H54 (cell line): ENCODE results near the gene SPON2.

ENCODE experiments used
- DNase-seq: peaks from one replicate; pipeline ENCODE4 v3.0.0; 2011; ENCODE audit warnings: low spot score, mixed read lengths; ENCODE audit not compliant: insufficient read length
- FAIRE-seq: peaks from 3 replicates; lab custom pipeline; 2011; peaks lifted over from hg19 to GRCh38; lab: Jason Lieb, UNC
- POLR2A ChIP-seq: IDR thresholded peaks from 2 replicates; pipeline ENCODE4 v1.6.1; 2011; ENCODE audit warnings: low read depth, mild to moderate bottlenecking, low read length

Gene SPON2

DNA sequence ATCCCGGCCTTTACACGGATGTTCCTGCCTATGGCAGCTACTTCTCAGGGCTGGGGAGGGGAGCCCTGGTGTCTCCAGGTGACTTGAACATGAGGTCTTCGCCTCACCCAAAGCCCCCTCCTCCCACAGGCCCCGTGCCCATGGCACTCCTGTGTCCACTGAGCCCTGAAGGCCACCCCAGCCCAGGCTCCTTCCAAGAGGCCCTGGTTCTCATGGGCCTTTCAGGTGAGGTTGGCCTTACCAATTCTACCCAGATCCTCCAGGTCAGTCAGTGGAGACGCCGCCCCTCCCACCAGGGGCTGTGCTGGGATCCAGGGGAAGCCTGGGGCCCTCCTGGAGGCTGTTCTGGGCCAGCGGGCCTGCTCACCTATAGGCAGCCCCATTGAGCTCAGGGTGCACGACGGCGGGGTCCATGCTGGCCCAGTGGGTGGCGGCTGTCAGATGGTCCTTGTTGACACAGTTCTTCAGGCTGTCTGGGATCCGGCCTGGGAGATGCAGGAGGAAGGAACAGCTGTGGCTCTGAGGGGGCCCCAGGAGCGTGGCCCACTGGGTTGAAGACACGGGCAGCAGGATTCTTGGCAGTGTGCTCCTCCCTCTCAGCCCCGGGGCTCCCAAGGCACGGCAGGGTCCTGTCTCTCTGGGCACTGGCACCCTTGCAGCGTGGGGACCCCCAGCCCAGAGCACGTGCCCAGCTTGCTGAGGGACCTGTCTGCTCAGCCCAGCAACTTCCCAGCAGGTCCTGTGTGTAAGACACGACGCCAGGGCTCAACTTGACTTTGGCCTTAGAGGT lies 40.4 kb upstream of the SPON2 start:
- FAIRE-seq (no peak), DNase-seq (no peak)
- TF ChIP-seq POLR2A, result no peak

DNA sequence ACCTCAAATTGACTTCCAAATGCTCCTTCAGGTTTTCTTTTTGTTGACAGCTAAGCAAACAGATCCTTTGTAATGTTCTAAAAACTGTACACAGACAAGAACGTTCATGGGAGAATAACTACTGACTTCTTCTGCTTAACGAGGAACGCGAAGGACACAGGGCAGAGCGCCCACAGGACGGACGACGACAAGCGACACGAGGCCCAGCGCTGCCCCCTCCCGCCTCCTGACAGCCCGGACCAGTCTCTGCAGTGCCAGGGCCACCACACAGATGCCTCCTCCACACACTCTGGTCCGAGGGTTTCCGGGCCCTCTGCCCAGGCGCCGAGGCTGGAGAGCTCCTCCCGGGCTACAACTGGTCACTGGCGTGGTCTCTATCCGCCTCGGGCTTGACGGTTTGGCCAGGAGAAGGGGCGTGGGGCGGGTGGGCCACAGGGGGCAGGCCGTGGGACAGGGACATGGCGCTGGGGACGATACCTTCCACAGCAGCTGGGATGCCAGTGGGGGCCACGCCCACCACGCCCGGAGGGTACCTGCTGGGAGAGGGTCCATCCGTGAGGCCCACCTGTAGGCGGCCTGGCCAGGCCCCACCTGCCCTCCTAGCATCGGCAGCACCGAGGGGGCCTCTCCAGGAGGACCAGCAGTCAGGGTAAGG lies 39.6 kb upstream of the SPON2 start:
- FAIRE-seq (no peak), DNase-seq (no peak)
- TF ChIP-seq POLR2A, result no peak

DNA sequence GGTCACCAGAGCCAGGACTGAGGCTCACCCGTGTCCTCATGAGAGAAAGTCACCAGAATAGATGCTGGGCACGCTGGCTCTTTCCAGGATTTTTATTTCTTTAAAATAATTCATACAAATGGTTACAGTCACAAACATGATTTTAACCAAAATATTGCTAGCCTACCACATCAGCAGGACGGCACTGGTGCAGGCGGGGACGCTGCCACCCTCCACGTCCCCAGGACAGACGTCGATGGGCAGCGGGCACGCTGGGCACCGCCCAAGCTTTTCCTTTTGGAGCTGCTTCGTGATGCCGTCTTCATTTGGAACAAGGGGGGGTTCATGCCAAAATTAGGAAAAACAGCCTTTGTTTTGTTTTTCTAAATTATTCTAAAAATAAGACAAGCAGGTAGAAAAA lies 39.0 kb upstream of the SPON2 start:
- no peak for FAIRE-seq
- no peak for DNase-seq
- no peak for TF ChIP-seq POLR2A

DNA sequence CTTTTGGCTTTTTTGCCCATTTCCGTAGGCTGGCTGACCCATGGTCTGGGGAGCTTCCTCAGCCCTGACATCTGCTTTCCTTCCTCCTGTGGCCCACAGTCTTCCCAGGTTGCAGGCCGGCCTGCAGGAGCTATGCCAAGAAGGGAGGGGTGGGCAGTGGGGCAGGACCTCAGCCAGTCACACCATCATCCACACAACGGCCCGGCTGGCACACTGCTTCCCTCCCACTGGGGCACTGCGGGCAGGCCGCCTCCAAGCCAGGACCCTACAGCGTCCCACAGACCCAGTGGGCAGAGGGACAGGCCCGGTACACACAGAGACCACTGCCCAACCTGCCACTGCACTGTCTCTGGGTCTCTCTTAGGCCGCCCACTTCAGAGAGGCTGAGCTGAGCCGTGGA lies 38.6 kb upstream of the SPON2 start:
- FAIRE-seq (no peak), DNase-seq (no peak)
- no peak for TF ChIP-seq POLR2A

DNA sequence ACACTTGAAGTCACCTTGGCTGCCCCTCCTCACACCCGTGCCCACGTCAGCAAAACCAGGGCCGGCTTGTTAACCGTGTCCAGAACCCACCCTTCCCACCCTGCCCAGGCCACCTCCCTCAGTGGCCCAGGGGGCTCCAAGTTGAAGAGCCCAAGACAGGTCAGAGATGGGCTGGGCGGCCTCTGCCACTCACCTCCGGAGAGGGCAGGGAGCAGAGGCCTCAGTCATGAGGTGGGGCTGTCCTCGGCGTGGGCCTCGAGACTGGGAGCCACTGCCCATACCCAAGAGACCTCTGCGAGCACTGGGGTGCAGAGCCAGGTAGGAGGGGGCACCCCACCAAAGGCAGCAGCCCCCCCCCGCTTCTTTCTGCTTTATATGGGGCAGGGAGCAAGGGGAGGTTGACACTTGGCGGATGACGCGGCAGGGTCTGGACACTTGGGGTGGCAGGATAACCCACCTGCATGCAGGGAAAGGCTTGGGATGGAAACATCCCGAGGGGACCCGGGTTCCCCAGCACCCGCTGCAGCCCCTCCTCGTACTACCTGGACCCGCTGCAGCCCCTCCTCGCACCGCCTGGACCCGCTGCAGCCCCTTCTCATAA lies 38.0 kb upstream of the SPON2 start:
- no peak for FAIRE-seq
- TF ChIP-seq POLR2A, result no peak
- no peak for DNase-seq

DNA sequence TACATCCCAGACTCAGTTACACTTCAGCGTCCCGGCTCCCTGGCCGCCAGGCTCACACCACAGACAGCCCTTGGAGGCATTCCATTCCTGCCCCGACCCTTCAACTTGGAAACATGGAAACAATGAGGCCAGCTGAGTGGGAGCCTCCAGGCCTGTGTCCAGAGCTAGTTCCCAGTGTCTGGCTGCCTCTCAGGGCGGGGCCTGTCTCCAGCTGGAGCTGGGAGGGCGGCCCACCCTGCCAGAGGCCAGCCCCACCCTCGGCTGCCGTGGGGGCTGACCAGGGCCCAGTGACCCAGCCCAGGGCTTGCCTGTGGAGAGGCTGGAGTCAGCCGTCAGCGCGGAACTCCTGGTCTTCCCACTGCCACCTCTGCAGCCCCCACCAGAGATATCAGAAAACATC lies 37.4 kb upstream of the SPON2 start:
- TF ChIP-seq POLR2A, result no peak
- no peak for FAIRE-seq
- DNase-seq, result no peak

DNA sequence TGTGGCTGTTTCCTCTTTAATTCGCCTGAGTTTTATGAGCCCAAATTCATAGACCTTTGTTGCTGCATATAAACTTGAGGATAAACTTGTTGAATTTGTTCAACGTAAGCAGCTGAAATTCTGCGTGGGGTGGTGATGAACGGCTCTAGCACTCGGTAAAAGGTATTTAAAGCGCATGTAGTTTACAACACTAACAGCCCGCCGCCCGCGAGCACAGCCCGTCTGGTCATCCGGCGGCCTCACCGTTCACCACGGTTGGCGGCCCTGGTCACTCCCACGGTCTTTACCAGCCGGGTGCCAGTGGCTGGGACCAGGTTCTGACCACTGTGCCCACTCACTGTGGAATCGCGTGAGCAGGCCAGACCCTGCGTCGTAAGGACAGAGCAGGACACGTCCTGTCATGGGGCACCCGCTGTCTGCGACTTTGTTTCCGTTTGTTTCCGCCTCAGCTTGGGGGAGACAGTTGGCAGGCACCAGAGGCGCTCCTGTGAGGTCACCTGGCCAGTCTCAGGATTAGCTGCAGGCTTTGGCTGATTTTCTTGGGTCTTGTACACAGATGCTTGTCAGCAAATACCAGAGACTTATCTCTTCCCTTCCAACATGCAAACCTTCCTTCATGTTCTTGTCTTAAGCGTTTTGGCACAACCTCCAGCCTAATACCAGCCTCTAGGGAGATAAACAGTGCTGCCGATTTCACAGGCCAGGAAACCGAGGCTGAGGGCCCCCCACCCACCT lies 36.8 kb upstream of the SPON2 start:
- DNase-seq, result no peak
- no peak for FAIRE-seq
- TF ChIP-seq POLR2A, result no peak

DNA sequence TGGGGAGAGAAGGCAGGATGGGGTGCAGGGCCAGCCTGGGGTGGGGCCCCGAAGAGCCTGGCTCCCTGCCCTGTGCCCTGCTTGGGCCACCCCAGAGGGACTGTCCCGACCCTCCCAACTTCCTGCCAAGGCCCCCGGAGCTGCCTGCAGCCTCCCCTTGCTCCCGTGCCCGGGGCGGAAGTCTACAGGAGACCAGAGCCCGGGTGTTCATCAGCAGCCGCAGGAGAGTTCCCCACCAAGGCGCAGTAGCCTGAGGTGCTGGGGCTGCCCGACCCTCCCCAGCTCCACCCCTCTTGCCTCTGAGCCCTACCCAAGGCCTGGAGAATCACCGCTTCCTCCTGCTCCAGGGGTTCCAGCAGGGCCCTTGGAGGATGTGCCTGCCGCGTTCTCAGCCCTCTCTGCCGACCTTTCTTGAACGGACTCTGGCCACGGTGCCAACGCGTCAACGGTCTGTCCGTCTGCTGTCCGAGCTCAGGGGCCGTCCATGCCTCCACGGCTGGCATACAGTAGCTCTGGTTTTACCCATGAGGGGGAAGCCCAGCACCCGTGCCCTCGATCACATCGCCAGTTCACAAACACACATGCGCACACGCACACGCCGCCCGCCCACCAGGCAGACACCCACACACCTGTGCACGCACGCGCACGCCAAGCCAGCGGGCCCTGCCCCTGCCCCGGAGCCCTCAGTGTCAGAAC lies 36.0 kb upstream of the SPON2 start:
- no peak for TF ChIP-seq POLR2A
- FAIRE-seq, result no peak
- DNase-seq, result no peak

DNA sequence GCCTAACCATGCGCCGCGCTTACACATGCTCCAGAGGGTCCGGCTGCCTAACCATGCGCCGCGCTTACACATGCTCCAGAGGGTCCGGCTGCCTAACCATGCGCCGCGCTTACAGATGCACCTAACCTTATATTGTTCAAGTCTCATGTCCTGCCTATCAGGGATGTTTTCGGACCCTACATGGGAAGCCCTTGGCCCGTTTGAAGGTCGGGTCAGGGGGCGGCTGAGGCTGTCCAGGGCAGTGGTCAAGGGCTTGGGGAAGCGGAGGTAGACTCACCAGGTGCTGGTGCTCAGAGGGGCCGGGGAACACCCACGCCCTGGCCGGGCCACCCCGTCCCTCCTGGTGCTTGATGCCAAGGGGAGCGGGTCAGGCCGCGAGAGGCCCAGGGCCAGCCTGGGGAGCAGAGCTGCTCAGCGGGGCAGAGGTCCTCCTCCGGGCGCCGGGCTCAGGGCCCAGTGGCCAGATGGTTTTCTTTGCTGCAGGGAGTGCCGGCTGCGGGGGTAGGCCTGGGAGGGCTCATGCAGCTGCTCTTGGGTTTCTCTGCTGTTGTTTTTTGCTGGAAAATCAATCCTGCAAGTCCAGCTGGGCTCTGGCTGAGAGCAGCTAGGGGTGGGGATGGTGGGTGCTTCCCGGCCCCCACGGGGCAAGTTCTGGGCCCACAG lies 35.4 kb upstream of the SPON2 start:
- TF ChIP-seq POLR2A, result no peak
- DNase-seq (no peak), FAIRE-seq (no peak)

DNA sequence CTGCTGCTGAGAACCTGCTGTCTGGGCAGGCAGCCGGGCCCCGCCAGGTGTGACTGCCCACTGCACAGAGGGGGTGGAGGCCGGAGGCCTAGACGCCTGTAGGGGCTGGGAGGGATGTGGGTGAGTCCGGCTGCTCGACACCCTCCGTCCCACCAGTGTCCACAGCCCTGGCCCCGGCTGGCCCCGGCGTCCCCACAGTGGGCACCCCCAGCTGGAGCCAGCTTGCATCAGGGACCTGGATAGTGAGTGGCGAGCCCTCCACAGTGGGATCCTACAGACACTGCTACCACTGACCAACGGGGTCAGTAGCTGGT lies 34.7 kb upstream of the SPON2 start:
- FAIRE-seq (no peak), DNase-seq (no peak)
- no peak for TF ChIP-seq POLR2A

DNA sequence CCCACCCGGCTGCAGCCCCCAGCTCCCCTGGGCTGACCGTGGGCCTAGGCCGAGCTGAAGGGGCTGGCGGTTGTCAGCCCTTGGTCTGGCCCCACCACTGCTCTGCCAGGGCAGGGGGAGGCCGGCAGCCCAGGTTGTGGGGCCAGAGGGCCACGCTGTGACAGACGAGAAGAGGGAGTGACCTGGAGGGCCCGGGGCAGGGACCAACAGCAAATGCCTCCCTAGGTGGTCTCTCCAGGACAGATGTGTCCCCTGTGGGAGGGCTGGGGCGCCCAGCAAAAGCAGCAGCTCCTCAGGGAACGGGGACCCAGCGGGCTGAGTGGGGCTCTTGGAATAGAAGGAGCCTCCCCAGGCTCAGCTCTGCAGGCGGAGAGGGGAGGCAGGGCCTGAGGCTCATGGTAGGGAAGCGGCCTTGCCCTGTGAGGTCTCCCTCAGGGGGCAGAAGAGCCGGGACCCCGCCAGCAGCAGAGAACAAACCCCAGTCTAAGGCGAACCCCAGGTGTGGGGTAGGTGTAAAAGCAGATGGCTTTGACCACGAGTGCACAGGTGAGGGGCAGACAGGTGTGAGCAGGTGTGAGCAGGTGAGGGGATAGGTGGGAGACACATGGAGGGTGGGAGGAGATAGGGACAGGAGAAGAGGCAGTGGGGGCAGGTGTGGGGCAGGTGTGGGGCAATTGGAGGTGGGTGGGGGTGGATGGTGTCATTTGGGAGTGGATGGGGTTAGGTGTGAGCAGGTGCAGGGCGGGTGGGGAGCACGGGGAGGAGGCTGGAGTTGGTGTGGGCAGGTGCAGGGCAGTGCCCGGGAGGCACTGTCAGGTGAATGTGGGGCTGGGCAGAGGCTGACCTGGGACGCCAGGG lies 34.1 kb upstream of the SPON2 start:
- FAIRE-seq (no peak), DNase-seq (no peak)
- no peak for TF ChIP-seq POLR2A

DNA sequence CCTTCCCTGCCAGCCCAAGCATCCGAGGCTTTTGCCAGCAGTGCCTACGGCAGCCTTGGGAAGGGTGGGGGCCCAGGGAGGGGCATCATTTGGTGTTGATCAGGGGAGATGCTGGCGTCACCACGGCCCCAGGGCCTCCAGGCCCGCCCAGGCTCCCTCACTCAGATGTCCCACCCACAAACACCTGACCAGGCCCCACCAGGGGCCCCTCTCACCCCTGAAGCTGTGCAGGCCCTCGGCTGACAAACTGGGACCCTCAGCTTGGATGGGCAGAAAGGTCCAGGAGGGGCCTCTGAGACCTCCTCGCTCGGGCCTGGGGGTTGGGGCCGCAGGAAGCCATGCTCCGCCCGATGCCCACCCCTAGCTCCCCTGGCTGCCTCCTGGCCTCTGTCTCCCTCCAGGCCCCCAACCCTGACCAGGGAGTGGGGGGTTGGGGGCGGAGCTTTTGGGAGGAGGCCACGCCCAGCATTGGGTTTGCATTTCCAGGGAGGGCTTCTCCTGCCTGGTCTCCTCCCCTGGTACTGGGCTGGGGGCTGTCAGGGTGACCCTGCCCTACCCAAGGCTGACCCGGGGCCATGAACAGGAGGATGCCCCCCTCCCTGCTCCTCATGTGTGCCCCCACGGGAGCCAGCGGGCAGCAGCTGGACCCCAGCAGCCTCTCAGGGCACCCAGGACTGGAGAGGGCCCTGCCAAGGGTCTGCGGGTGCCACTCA lies 33.4 kb upstream of the SPON2 start:
- no peak for TF ChIP-seq POLR2A
- DNase-seq (no peak), FAIRE-seq (no peak)
